ENCODE data around the gene OPA1. TPM values are rescaled to one million over a fixed set of nuclear protein-coding genes. Genes with fewer than 3 reads are reported as not detected.

The OPA1 gene
- total RNA-seq, 3 donors from 2014 or later: 39.0 to 58.2 (median 57.4) TPM

DNA sequence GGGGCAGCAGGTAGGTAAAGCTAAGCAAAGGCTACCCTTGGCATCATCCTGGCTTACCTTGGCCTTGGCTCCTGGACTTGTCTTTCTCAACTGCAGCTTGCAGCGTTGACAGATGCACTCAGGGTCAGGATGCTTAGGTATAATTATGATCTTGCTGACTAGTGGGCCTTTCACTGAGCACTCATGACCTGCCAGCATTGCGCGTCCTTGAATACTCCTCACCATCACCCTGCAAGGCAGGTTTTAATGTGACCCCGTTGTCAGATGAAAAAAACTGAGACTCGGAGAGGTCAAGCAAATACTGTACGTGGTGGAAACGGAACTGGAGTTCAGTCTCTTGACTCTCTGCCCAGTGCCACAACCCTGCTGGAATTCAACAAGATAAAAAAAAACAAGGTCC lies 126.7 kb downstream of the OPA1 start:
- no peak for DNase-seq (ENCODE audit: low spot score in 2 of 2)
- Histone ChIP-seq H3K9me3 (peaks cover 4 to 10% of the 10 kb centered on the region in 2 donors), H3K27ac (no peak overlapping the region), H3K4me1 (no peaks in the 10 kb centered on the region), H3K4me3 (no peak overlapping the region), H3K36me3 (no peaks in the 10 kb centered on the region), H3K27me3 (no peaks in the 10 kb centered on the region)
- TF ChIP-seq POLR2A (IDR thresholded peaks at IDR 0.05) (no peak), POLR2AphosphoS5 (IDR thresholded peaks at IDR 0.05) (no peak)
- TF ChIP-seq, protein P1, sequence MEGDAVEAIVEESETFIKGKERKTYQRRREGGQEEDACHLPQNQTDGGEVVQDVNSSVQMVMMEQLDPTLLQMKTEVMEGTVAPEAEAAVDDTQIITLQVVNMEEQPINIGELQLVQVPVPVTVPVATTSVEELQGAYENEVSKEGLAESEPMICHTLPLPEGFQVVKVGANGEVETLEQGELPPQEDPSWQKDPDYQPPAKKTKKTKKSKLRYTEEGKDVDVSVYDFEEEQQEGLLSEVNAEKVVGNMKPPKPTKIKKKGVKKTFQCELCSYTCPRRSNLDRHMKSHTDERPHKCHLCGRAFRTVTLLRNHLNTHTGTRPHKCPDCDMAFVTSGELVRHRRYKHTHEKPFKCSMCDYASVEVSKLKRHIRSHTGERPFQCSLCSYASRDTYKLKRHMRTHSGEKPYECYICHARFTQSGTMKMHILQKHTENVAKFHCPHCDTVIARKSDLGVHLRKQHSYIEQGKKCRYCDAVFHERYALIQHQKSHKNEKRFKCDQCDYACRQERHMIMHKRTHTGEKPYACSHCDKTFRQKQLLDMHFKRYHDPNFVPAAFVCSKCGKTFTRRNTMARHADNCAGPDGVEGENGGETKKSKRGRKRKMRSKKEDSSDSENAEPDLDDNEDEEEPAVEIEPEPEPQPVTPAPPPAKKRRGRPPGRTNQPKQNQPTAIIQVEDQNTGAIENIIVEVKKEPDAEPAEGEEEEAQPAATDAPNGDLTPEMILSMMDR (IDR thresholded peaks at IDR 0.05): no peak
- intact Hi-C loops (cut with DNase I; ENCODE audit: low total_unique reads): no loop called here

DNA sequence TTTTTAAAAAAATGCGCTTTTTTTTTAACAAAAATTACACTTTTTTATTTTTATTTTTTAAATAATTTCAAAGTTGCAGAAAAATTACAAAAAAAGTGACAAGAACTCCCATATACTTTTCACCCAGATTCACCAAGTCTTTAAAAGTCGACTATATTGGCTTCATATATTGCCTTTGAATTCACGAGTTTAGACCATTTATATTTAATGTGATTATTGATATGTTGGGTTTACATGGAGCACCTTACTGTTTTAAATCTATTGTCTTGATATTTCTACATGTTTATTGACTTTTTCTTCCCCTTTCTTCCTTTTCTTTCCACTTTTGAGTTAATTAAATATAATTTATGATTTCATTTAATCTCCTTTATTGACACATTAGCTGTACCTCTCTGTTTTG lies 127.2 kb downstream of the OPA1 start:
- Histone ChIP-seq H3K9me3 (peaks cover under 1 to 6% of the 10 kb centered on the region in 2 donors), H3K4me3 (no peak overlapping the region), H3K36me3 (no peaks in the 10 kb centered on the region), H3K27ac (no peak overlapping the region), H3K4me1 (no peaks in the 10 kb centered on the region), H3K27me3 (no peaks in the 10 kb centered on the region)
- intact Hi-C loops (cut with DNase I; ENCODE audit: low total_unique reads): no loop called here
- no peak for DNase-seq (ENCODE audit: low spot score in 2 of 2)
- TF ChIP-seq, protein P1 (IDR thresholded peaks at IDR 0.05): no peak

DNA sequence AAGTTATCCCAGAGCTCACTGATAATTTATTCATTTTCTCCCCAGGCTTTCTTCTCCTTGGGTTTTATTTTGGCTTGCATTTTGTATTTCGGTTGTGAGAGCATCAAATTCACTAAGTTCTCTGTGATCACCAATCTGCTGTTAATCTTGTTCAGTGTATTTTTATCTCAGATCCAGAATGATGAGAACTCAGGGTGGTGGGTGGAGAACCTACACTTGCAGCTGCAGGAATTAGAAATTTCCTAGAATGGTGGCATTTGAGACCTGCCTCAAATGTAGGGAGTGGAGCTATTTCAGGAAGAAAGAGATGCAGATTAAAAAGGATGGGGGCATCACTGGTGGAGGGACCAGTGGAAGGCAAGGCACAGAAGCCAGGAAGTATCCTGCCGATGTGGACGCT lies 129.6 kb downstream of the OPA1 start:
- H3K4me1 ChIP-seq: no peaks in the 10 kb centered on the region
- H3K27me3 ChIP-seq: no peaks in the 10 kb centered on the region
- H3K27ac ChIP-seq: no peak overlapping the region
- no peak for DNase-seq (ENCODE audit: low spot score in 2 of 2)
- H3K4me3 ChIP-seq: no peak overlapping the region
- intact Hi-C loops (cut with DNase I; ENCODE audit: low total_unique reads): no loop called here
- peaks cover 0 to 6% of the 10 kb centered on the region in 2 donors for H3K9me3 ChIP-seq
- no peak for TF ChIP-seq POLR2A (IDR thresholded peaks at IDR 0.05)
- TF ChIP-seq POLR2AphosphoS5 (IDR thresholded peaks at IDR 0.05): no peak
- TF ChIP-seq, protein P1 (IDR thresholded peaks at IDR 0.05): no peak
- no peaks in the 10 kb centered on the region for H3K36me3 ChIP-seq

DNA sequence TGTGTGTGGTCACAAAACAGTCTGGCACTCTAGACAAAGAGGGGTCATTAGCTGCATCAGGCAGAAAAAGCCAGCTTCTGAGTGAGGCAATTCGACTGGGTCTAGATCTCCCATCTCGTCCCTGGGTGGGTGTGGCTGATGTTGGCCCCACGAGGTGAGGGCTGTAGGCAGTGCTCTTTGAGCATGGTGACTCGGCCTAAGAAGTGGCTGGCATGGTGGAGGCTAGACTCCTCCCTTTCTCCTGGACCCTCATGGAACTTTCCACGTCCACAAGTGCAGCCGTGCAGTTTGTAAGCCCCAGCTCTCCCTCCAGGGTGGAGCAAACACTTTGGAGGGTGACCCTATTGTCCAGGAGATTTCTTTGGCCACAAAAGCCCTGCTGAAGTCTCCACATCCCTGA lies 134.1 kb downstream of the OPA1 start:
- Histone ChIP-seq H3K9me3 (no peaks in the 10 kb centered on the region), H3K36me3 (no peaks in the 10 kb centered on the region), H3K27ac (no peak overlapping the region), H3K27me3 (no peaks in the 10 kb centered on the region), H3K4me1 (no peaks in the 10 kb centered on the region), H3K4me3 (no peak overlapping the region)
- peak in 1 of 2 donors; percentile 8 for DNase-seq (ENCODE audit: low spot score in 2 of 2)
- intact Hi-C loops (cut with DNase I; ENCODE audit: low total_unique reads): no loop called here
- TF ChIP-seq, protein P1 (IDR thresholded peaks at IDR 0.05): no peak
- TF ChIP-seq POLR2A (IDR thresholded peaks at IDR 0.05) (no peak), POLR2AphosphoS5 (IDR thresholded peaks at IDR 0.05) (no peak)

DNA sequence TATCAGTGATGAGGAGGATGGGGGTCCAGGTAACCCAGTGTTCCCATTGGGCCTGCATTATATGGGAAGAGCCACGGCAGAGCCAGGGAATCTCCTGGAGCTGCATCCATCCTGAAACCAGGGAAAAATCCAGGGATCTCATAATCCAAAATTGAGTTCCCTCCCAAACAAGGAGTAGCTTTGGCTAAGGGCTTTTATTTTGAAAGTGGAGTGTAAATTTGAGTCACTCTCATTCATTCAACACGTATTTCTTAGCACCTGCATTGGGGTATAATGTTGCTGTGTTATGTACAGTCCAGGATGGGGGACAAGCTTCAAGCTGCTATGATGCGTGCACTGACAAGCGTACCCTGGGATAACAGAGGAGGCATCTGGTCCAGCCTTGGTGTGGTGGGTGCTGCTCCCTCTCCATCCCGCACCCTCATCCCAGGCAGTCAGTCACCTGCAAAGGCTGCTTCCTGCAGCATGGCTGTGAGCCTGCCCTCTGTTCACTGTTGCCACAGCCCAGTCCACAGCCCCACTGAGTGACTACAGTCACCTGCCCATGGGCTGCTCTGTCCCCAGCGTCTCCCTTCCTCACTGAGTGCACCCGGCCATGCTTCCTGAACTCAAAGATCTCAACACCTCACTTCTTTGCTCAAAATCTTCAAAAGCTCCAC lies 135.6 kb downstream of the OPA1 start:
- peak in 1 of 2 donors; percentile 6 for DNase-seq (ENCODE audit: low spot score in 2 of 2)
- Histone ChIP-seq H3K27ac (no peak overlapping the region), H3K4me1 (no peaks in the 10 kb centered on the region), H3K9me3 (no peaks in the 10 kb centered on the region), H3K27me3 (no peaks in the 10 kb centered on the region), H3K36me3 (no peaks in the 10 kb centered on the region), H3K4me3 (no peak overlapping the region)
- intact Hi-C loops (cut with DNase I; ENCODE audit: low total_unique reads): no loop called here
- TF ChIP-seq, protein P1 (IDR thresholded peaks at IDR 0.05): no peak
- no peak for TF ChIP-seq POLR2A (IDR thresholded peaks at IDR 0.05)
- TF ChIP-seq POLR2AphosphoS5 (IDR thresholded peaks at IDR 0.05): no peak

Measured in breast epithelium (tissue), 4 donors.